Liver (tissue), 9 donors: ENCODE measurements around the gene MSGN1. TPM values are rescaled to one million over a fixed set of nuclear protein-coding genes. Genes with fewer than 3 reads are reported as not detected.

Experiments
- DNase-seq: peaks from one replicate; pipeline ENCODE4 v3.0.0-alpha.2; 2017; ENCODE audit warnings: low spot score
- H3K27ac ChIP-seq, 2 donors: one replicate each; pipeline ENCODE4 v1.7.0; 2013; ENCODE audit warnings: inconsistent platforms in 2 of 2, low read length in 2 of 2, control low read depth in 1 of 2, low read depth in 1 of 2, mild to moderate bottlenecking in 1 of 2
- H3K27me3 ChIP-seq, 4 donors: one replicate each; pipeline versions ENCODE4 v1.6.1 to v1.7.0; 2013; ENCODE audit warnings: low read length in 3 of 4, inconsistent platforms in 1 of 4, mild to moderate bottlenecking in 1 of 4, moderate library complexity in 1 of 4; ENCODE audit not compliant: control insufficient read depth in 4 of 4, insufficient read depth in 4 of 4
- H3K36me3 ChIP-seq, 4 donors: one replicate each; pipeline versions ENCODE4 v1.6.1 to v1.7.0; 2013; ENCODE audit warnings: low read length in 3 of 4, mild to moderate bottlenecking in 3 of 4, low read depth in 1 of 4, moderate library complexity in 1 of 4; ENCODE audit not compliant: control insufficient read depth in 4 of 4, insufficient read depth in 3 of 4
- H3K4me1 ChIP-seq, 4 donors: one replicate each; pipeline versions ENCODE4 v1.6.1 to v1.7.0; 2013; ENCODE audit warnings: low read length in 3 of 4, mild to moderate bottlenecking in 3 of 4, moderate library complexity in 1 of 4; ENCODE audit not compliant: control insufficient read depth in 4 of 4, insufficient read depth in 4 of 4
- H3K4me3 ChIP-seq, 3 donors: one replicate each; pipeline versions ENCODE4 v1.6.1 to v1.7.0; 2013; ENCODE audit warnings: low read length in 3 of 3, control low read depth in 1 of 3, low read depth in 1 of 3, mild to moderate bottlenecking in 1 of 3
- H3K9ac ChIP-seq, 2 donors: one replicate each; pipeline ENCODE4 v1.7.0; 2013; ENCODE audit warnings: low read length in 2 of 2, mild to moderate bottlenecking in 2 of 2, moderate library complexity in 2 of 2, control low read depth in 1 of 2, low read depth in 1 of 2
- H3K9me3 ChIP-seq, 4 donors: one replicate each; pipeline versions ENCODE4 v1.6.1 to v1.7.0; 2013; ENCODE audit warnings: low read length in 3 of 4; ENCODE audit not compliant: control insufficient read depth in 4 of 4
- ATF3 ChIP-seq: IDR thresholded peaks from 2 replicates; pipeline ENCODE4 v1.6.1; 2016; ENCODE audit warnings: antibody characterized with exemption
- CTCF ChIP-seq: fragments of 150-350 bp; IDR thresholded peaks from 2 replicates; pipeline ENCODE4 v1.5.1; 2017; ENCODE audit warnings: improper control_type of control experiment, low read depth, low read length; ENCODE audit not compliant: missing input control
- EGR1 ChIP-seq, 2 donors: IDR thresholded peaks; 2 replicates each; pipeline ENCODE4 v1.6.1; 2016 to 2018; ENCODE audit warnings: antibody characterized with exemption in 2 of 2, low read depth in 2 of 2
- FOXA1 ChIP-seq: IDR thresholded peaks from 2 replicates; pipeline ENCODE4 v1.6.1; 2016; ENCODE audit warnings: antibody characterized with exemption
- GABPA ChIP-seq, 2 donors: IDR thresholded peaks in 1 of 2; conservative IDR thresholded peaks in 1 of 2; 2 replicates each; pipeline ENCODE4 v1.6.1; 2016; ENCODE audit warnings: antibody characterized with exemption in 2 of 2, mild to moderate bottlenecking in 1 of 2, moderate library complexity in 1 of 2
- HNF4G ChIP-seq: IDR thresholded peaks from 2 replicates; pipeline ENCODE4 v1.6.1; 2016; ENCODE audit warnings: antibody characterized with exemption
- JUND ChIP-seq, 2 donors: IDR thresholded peaks; 2 replicates each; pipeline ENCODE4 v1.6.1; 2016; ENCODE audit warnings: antibody characterized with exemption in 2 of 2
- MAX ChIP-seq: IDR thresholded peaks from 2 replicates; pipeline ENCODE4 v1.6.1; 2016; ENCODE audit warnings: antibody characterized with exemption
- NR2F2 ChIP-seq: IDR thresholded peaks from 2 replicates; pipeline ENCODE4 v1.6.1; 2016; ENCODE audit warnings: antibody characterized with exemption
- RAD21 ChIP-seq, 2 donors: IDR thresholded peaks; 2 replicates each; pipeline ENCODE4 v1.6.1; 2016; ENCODE audit warnings: antibody characterized with exemption in 2 of 2, mild to moderate bottlenecking in 2 of 2
- REST ChIP-seq: IDR thresholded peaks from 2 replicates; pipeline ENCODE4 v1.6.1; 2016; ENCODE audit warnings: antibody characterized with exemption, mild to moderate bottlenecking
- RXRA ChIP-seq, 2 donors: IDR thresholded peaks; 2 replicates each; pipeline ENCODE4 v1.6.1; 2017 to 2018; ENCODE audit warnings: antibody characterized with exemption in 2 of 2, mild to moderate bottlenecking in 1 of 2
- SP1 ChIP-seq: IDR thresholded peaks from 2 replicates; pipeline ENCODE4 v1.6.1; 2018; ENCODE audit warnings: antibody characterized with exemption, mild to moderate bottlenecking
- YY1 ChIP-seq: IDR thresholded peaks from 2 replicates; pipeline ENCODE4 v1.6.1; 2016; ENCODE audit warnings: antibody characterized with exemption, mild to moderate bottlenecking
- ZBTB33 ChIP-seq: IDR thresholded peaks from 2 replicates; pipeline ENCODE4 v1.6.1; 2016; ENCODE audit warnings: antibody characterized with exemption
- WGBS: extraction: QIAGEN DNeasy Blood & Tissue Kit; methylation state at CpG from one replicate; pipeline ENCODE4 v1.1.7; 2013; 5-methylcytosine and 5-hydroxymethylcytosine counted together
- polyA plus RNA-seq, 2 donors: library from polyadenylated mRNA; stranded (reverse) in 1 of 2; unstranded in 1 of 2; fragments of 200-250 nt in 1 of 2; fragments of >200 nt in 1 of 2; fragmentation: Nextera tagmentation in 1 of 2; extraction: Ambion mirVana in 1 of 2; gene quantifications; one replicate each; pipeline versions ENCODE4 v1.2.1 to v1.2.3, GENCODE V29; 2013 to 2015
- total RNA-seq, 2 donors: library from RNA; depleted of rRNA; stranded (reverse); fragments of >200 nt; gene quantifications; one replicate each; pipeline ENCODE4 v1.2.3, GENCODE V29; 2014
- donor health status: healthy.
- donor health status: healthy.
- donor health status: healthy.
- donor health status: healthy.
- donor health status: healthy.

The MSGN1 gene
- total and polyA plus RNA-seq, 4 donors: not detected

GRCh38 chr2:17800693-17801458 is 15.4 kb upstream of the MSGN1 start:
- H3K27me3 ChIP-seq: no peaks in the 10 kb centered on the region
- no peak overlapping the region for H3K9ac ChIP-seq
- no peaks in the 10 kb centered on the region for H3K4me1 ChIP-seq
- no peak overlapping the region for H3K27ac ChIP-seq
- TF ChIP-seq NR2F2 (no peak), CTCF (no peak), FOXA1 (no peak), YY1 (no peak), HNF4G (no peak), RXRA (IDR thresholded peaks at IDR 0.05) (no peak), EGR1 (IDR thresholded peaks at IDR 0.05; ENCODE audit: low read depth in 2 of 2) (no peak)
- H3K9me3 ChIP-seq: no peaks in the 10 kb centered on the region
- H3K4me3 ChIP-seq: no peak overlapping the region
- no peak for DNase-seq
- WGBS: 96% methylated on average over 1 of the region's 1 CpG
- no peaks in the 10 kb centered on the region for H3K36me3 ChIP-seq

GRCh38 chr2:17803497-17803896 is 12.8 kb upstream of the MSGN1 start:
- 66% methylated on average over 3 of the region's 3 CpGs for WGBS
- no peak overlapping the region for H3K4me3 ChIP-seq
- H3K4me1 ChIP-seq: no peaks in the 10 kb centered on the region
- H3K27me3 ChIP-seq: no peaks in the 10 kb centered on the region
- H3K9ac ChIP-seq: no peak overlapping the region
- TF ChIP-seq NR2F2 (no peak), SP1 (no peak), GABPA (IDR thresholded peaks at IDR 0.05 in 1 of 2, conservative IDR thresholded peaks at IDR 0.05 in 1 of 2) (no peak), YY1 (no peak), ZBTB33 (no peak), JUND (IDR thresholded peaks at IDR 0.05) (no peak), EGR1 (IDR thresholded peaks at IDR 0.05; ENCODE audit: low read depth in 2 of 2) (no peak), MAX (no peak), HNF4G (no peak), REST (no peak), ATF3 (no peak), RXRA (IDR thresholded peaks at IDR 0.05) (no peak), FOXA1 (no peak), RAD21 (IDR thresholded peaks at IDR 0.05) (no peak)
- H3K27ac ChIP-seq: no peak overlapping the region
- no peaks in the 10 kb centered on the region for H3K9me3 ChIP-seq
- no peak for DNase-seq
- no peaks in the 10 kb centered on the region for H3K36me3 ChIP-seq
